Endothelial cell (in vitro differentiated cells): ENCODE measurements around the gene PEX16. TPM values are rescaled to one million over a fixed set of nuclear protein-coding genes. Genes with fewer than 3 reads are reported as not detected.

Source experiments
- DNase-seq: peaks from one replicate; pipeline ENCODE4 v3.0.0; 2021; ENCODE audit warnings: low spot score
- H3K27ac Mint-ChIP-seq: one replicate; pipeline ENCODE4 v1.8.0; 2021; ENCODE audit warnings: mixed read lengths, inconsistent platforms; ENCODE audit not compliant: unreplicated experiment
- H3K27me3 Mint-ChIP-seq: one replicate; pipeline ENCODE4 v1.8.0; 2021; ENCODE audit warnings: mild to moderate bottlenecking, moderate library complexity, mixed read lengths, inconsistent platforms; ENCODE audit not compliant: unreplicated experiment
- H3K36me3 Mint-ChIP-seq: one replicate; pipeline ENCODE4 v1.8.0; 2021; ENCODE audit warnings: mild to moderate bottlenecking, low read depth, mixed read lengths, inconsistent platforms; ENCODE audit not compliant: unreplicated experiment
- H3K4me1 Mint-ChIP-seq: one replicate; pipeline ENCODE4 v1.8.0; 2021; ENCODE audit warnings: mild to moderate bottlenecking, mixed read lengths, inconsistent platforms; ENCODE audit not compliant: unreplicated experiment
- H3K4me3 Mint-ChIP-seq: one replicate; pipeline ENCODE4 v1.8.0; 2021; ENCODE audit warnings: mild to moderate bottlenecking, mixed read lengths, inconsistent platforms; ENCODE audit not compliant: unreplicated experiment
- H3K9me3 Mint-ChIP-seq: one replicate; pipeline ENCODE4 v1.8.0; 2021; ENCODE audit warnings: mixed read lengths, inconsistent platforms; ENCODE audit not compliant: unreplicated experiment
- total RNA-seq: library from RNA; stranded (reverse); fragmentation: NEBNext Ultra II Directional; extraction: Animal tissue kit (Norgen Biotek cat#: 25700); gene quantifications from one replicate; pipeline ENCODE4 v1.2.1, GENCODE V29; 2021; ENCODE audit not compliant: unreplicated experiment
- TF ChIP-seq, protein P1 (sequence below): fragments of 200-600 bp; sonication (generic); IDR thresholded peaks from one replicate; pipeline ENCODE4 v1.5.0; 2021; ENCODE audit warnings: antibody characterized with exemption; ENCODE audit not compliant: unreplicated experiment

The PEX16 gene
- total RNA-seq, 1 donor from 2014 or later = 28.1 TPM

DNA sequence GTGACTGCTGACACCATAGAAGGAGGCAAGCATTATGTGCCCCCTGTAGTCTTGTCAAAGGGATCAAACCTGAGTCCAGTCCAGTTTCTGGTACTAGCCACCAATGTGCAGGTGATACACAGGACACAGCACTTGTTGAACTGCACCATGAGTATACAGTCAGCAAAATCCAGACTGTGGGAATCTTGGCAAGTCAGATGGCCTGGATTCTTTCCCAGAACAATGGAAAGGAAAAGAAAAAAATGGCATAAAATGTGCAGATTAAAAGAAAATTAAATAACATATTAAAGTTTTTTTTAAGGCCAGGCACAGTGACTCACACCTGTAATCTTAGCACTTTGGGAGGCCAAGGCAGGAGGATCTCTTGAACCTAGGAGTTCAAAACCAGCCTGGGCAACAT, 53.6 kb downstream of the PEX16 start:
- no peaks in the 10 kb centered on the region for H3K4me1 Mint-ChIP-seq
- no peaks in the 10 kb centered on the region for H3K9me3 Mint-ChIP-seq

DNA sequence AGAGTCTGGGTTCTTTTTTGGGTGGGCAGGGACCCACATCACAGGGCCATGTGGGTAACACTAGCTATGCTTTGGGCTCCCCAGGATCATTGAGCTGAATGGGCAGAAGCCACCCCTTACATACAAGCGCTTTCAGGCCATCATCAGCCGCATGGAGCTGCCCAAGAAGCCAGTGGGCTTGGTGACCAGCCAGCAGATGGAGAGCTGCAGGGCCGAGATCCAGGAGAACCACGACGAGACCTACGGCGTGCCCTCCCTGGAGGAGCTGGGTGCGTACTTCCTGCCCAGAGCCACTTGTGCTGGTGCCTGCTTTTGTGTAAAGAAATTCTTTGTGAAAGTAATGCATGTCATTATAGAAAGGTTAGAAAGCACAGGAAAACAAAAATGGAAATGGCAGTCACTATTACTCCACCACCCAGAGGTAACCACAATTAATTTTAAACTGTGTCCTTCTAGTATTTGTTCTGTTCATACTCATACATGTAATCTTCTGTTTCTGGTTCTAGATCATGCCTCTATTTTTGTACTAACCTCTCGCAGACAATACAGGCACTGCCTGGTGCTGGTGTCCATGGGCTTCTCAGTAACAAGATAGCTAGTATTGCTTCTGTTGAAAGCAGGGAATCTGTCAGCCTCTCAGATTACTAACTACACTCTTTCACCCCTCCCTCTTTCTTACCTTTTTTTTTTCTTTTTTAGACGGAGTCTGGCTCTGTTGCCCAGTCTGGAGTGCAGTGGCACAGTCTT, 56.7 kb downstream of the PEX16 start:
- H3K27ac Mint-ChIP-seq = no peak overlapping the region
- peaks cover 3% of the 10 kb centered on the region for H3K27me3 Mint-ChIP-seq
- TF ChIP-seq, protein P1, sequence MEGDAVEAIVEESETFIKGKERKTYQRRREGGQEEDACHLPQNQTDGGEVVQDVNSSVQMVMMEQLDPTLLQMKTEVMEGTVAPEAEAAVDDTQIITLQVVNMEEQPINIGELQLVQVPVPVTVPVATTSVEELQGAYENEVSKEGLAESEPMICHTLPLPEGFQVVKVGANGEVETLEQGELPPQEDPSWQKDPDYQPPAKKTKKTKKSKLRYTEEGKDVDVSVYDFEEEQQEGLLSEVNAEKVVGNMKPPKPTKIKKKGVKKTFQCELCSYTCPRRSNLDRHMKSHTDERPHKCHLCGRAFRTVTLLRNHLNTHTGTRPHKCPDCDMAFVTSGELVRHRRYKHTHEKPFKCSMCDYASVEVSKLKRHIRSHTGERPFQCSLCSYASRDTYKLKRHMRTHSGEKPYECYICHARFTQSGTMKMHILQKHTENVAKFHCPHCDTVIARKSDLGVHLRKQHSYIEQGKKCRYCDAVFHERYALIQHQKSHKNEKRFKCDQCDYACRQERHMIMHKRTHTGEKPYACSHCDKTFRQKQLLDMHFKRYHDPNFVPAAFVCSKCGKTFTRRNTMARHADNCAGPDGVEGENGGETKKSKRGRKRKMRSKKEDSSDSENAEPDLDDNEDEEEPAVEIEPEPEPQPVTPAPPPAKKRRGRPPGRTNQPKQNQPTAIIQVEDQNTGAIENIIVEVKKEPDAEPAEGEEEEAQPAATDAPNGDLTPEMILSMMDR = no peak
- H3K9me3 Mint-ChIP-seq = no peaks in the 10 kb centered on the region
- H3K36me3 Mint-ChIP-seq = peaks cover 44% of the 10 kb centered on the region
- no peak for DNase-seq
- no peak overlapping the region for H3K4me3 Mint-ChIP-seq
- H3K4me1 Mint-ChIP-seq = peaks cover 9% of the 10 kb centered on the region

More for the DNA sequence above, 53.6 kb downstream of the PEX16 start:
- no peak for DNase-seq
- H3K27ac Mint-ChIP-seq = no peak overlapping the region
- peaks cover 46% of the 10 kb centered on the region for H3K36me3 Mint-ChIP-seq
- peaks cover 5% of the 10 kb centered on the region for H3K27me3 Mint-ChIP-seq
- TF ChIP-seq, protein P1 = no peak
- H3K4me3 Mint-ChIP-seq = no peak overlapping the region

DNA sequence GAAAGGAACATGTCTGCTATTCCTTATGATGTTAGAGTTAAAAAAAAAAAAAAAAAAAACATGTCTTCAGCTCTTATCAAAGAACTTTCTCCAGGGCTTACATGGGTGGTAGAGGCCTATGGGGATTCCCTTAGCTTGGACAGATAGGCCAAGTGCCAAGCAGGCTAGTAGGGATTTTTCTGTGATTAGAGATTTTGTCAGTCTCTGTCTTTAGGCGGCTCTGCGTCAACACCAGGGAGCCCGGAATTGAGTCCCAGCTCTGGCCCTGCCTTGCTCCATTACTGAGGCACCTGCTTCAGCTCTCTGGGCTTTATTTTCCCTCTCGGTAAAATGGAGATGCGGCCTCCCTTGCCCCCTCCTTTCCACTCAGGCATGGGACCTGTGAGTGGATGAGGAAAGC, 57.3 kb downstream of the PEX16 start:
- TF ChIP-seq, protein P1 = no peak
- Mint-ChIP-seq H3K27ac (no peak overlapping the region), H3K4me1 (peaks cover 9% of the 10 kb centered on the region), H3K27me3 (peaks cover 2% of the 10 kb centered on the region), H3K9me3 (no peaks in the 10 kb centered on the region), H3K4me3 (no peak overlapping the region), H3K36me3 (peaks cover 41% of the 10 kb centered on the region)
- no peak for DNase-seq

Other genes starting within 250 kb of the PEX16 start
- 13.9 TPM for gene SLC35C1, start 112.7 kb downstream of the PEX16 start, total RNA-seq
- gene CRY2, start 70.4 kb downstream of the PEX16 start, total RNA-seq = 23.8 TPM
- 3.7 TPM for gene MAPK8IP1, start 32.2 kb downstream of the PEX16 start, total RNA-seq
- 1.1 TPM for gene FREY1, start 10.6 kb downstream of the PEX16 start, total RNA-seq
- 0.95 TPM for gene LARGE2, start 4.8 kb upstream of the PEX16 start, total RNA-seq
- gene PHF21A, start 203.6 kb upstream of the PEX16 start, total RNA-seq = 52.8 TPM